GM23338 (cell line): Measurements from ENCODE around the gene FBXW4. TPM values are rescaled to one million over a fixed set of nuclear protein-coding genes. Genes with fewer than 3 reads are reported as not detected.

ENCODE experiments used
- ATAC-seq: fragments of 200-7000 bp; cut with Tn5 transposase; 3 replicates; pipeline ENCODE4 v1.9.1; 2020
- DNase-seq: peaks from one replicate; pipeline ENCODE4 v3.0.0-alpha.2; 2015; ENCODE audit warnings: low spot score
- H2AFZ ChIP-seq: fragments of 200-600 bp; sonication (generic); 2 replicates; pipeline ENCODE4 v1.8.0; 2016; ENCODE audit warnings: antibody characterized with exemption, mild to moderate bottlenecking, moderate library complexity
- H3F3A ChIP-seq: fragments of 200-600 bp; sonication (generic); replicated peaks from 2 replicates; pipeline ENCODE4 v1.8.0; 2017; ENCODE audit warnings: antibody characterized with exemption, mixed run types, low read depth
- H3K27ac ChIP-seq: fragments of 200-600 bp; sonication (generic); 2 replicates; pipeline ENCODE4 v1.6.1; 2016; ENCODE audit warnings: low read depth
- H3K27me3 ChIP-seq: fragments of 200-600 bp; sonication (generic); 2 replicates; pipeline ENCODE4 v1.8.0; 2016; ENCODE audit warnings: mild to moderate bottlenecking, mixed run types, moderate library complexity; ENCODE audit not compliant: insufficient read depth
- H3K36me3 ChIP-seq: fragments of 200-600 bp; sonication (generic); 2 replicates; pipeline ENCODE4 v1.8.0; 2016; ENCODE audit warnings: mild to moderate bottlenecking; ENCODE audit not compliant: insufficient read depth
- H3K4me1 ChIP-seq: fragments of 200-600 bp; sonication (generic); 2 replicates; pipeline ENCODE4 v1.8.0; 2016; ENCODE audit warnings: mild to moderate bottlenecking, moderate library complexity; ENCODE audit not compliant: insufficient read depth
- H3K4me2 ChIP-seq: fragments of 200-600 bp; sonication (generic); 2 replicates; pipeline ENCODE4 v1.7.1; 2017; ENCODE audit warnings: mixed run types
- H3K4me3 ChIP-seq: fragments of 200-600 bp; sonication (generic); 2 replicates; pipeline ENCODE4 v1.6.1; 2016; ENCODE audit warnings: mixed run types
- H3K79me2 ChIP-seq: fragments of 200-600 bp; sonication (generic); replicated peaks from 2 replicates; pipeline ENCODE4 v1.8.0; 2017; ENCODE audit warnings: mild to moderate bottlenecking; ENCODE audit not compliant: insufficient read depth
- H3K9me2 ChIP-seq: fragments of 200-600 bp; sonication (generic); 2 replicates; pipeline ENCODE4 v1.8.0; 2017; ENCODE audit not compliant: insufficient read depth
- H4K20me1 ChIP-seq: fragments of 200-600 bp; sonication (generic); replicated peaks from 2 replicates; pipeline ENCODE4 v1.8.0; 2017; ENCODE audit warnings: mild to moderate bottlenecking; ENCODE audit not compliant: insufficient read depth
- H3K27ac Mint-ChIP-seq: 2 replicates; pipeline ENCODE4 v1.8.0; 2020; ENCODE audit warnings: inconsistent platforms, mild to moderate bottlenecking, moderate library complexity, mixed read lengths
- H3K27me3 Mint-ChIP-seq: 3 replicates; pipeline ENCODE4 v1.8.0; 2022; ENCODE audit warnings: low read depth, mild to moderate bottlenecking, moderate library complexity, mixed read lengths, inconsistent platforms; ENCODE audit not compliant: insufficient read depth, poor library complexity
- H3K36me3 Mint-ChIP-seq: 3 replicates; pipeline ENCODE4 v1.8.0; 2021; ENCODE audit warnings: low read depth, mild to moderate bottlenecking, inconsistent platforms, moderate library complexity, mixed read lengths
- H3K4me1 Mint-ChIP-seq: 3 replicates; pipeline ENCODE4 v1.8.0; 2020; ENCODE audit warnings: mild to moderate bottlenecking, inconsistent platforms, mixed read lengths
- H3K4me3 Mint-ChIP-seq: 3 replicates; pipeline ENCODE4 v1.8.0; 2021; ENCODE audit warnings: moderate library complexity, mild to moderate bottlenecking, inconsistent platforms, mixed read lengths
- H3K9me3 Mint-ChIP-seq: 3 replicates; pipeline ENCODE4 v1.8.0; 2020; ENCODE audit warnings: moderate library complexity, mild to moderate bottlenecking, inconsistent platforms, mixed read lengths
- CREB1 ChIP-seq: fragments of 250-450 bp; sonication (Bioruptor Pico); IDR thresholded peaks from 2 replicates; pipeline ENCODE4 v1.5.0; 2020; ENCODE audit warnings: low read depth, mild to moderate bottlenecking, moderate library complexity
- ETS1 ChIP-seq: IDR thresholded peaks from 2 replicates; pipeline ENCODE4 v1.6.1; 2016; ENCODE audit warnings: antibody characterized with exemption
- EZH2phosphoT487 ChIP-seq: fragments of 200-600 bp; sonication (generic); IDR thresholded peaks from one replicate; pipeline ENCODE4 v1.8.1; 2018; ENCODE audit warnings: antibody characterized with exemption; ENCODE audit not compliant: unreplicated experiment
- JUNB ChIP-seq: IDR thresholded peaks from one replicate; pipeline ENCODE4 v1.6.1; 2016; ENCODE audit warnings: antibody characterized with exemption; ENCODE audit not compliant: unreplicated experiment
- NANOG ChIP-seq: IDR thresholded peaks from 2 replicates; pipeline ENCODE4 v1.6.1; 2016; ENCODE audit warnings: antibody characterized with exemption, borderline replicate concordance
- POLR2AphosphoS5 ChIP-seq: IDR thresholded peaks from 2 replicates; pipeline ENCODE4 v1.6.1; 2016; ENCODE audit warnings: antibody characterized with exemption, low read depth
- ZNF114 ChIP-seq: fragments of 250-450 bp; sonication (Bioruptor Pico); IDR thresholded peaks from 2 replicates; pipeline ENCODE4 v1.5.0; 2020; ENCODE audit warnings: mild to moderate bottlenecking, moderate library complexity
- ZNF331 ChIP-seq: fragments of 250-450 bp; sonication (Bioruptor Pico); IDR thresholded peaks from 2 replicates; pipeline ENCODE4 v1.5.0; 2020; ENCODE audit warnings: low read depth, mild to moderate bottlenecking, moderate library complexity
- polyA plus RNA-seq: library from polyadenylated mRNA; unstranded; fragments of >200 nt; fragmentation: Nextera tagmentation; extraction: Ambion mirVana; gene quantifications from 2 replicates; pipeline ENCODE4 v1.2.1, GENCODE V29; 2016
- total RNA-seq: library from RNA; depleted of rRNA; stranded (reverse); fragments of >200 nt; shearing (Covaris generic); gene quantifications from 2 replicates; pipeline ENCODE4 v1.2.3, GENCODE V29; 2014
- TF ChIP-seq, protein P1 (sequence below): IDR thresholded peaks from one replicate; pipeline ENCODE4 v1.6.1; 2018; ENCODE audit warnings: antibody characterized with exemption; ENCODE audit not compliant: unreplicated experiment

FBXW4 gene
- total and polyA plus RNA-seq, 2 experiments from 2014 or later: 8.0 to 18.6 TPM

GRCh38 chr10:101691081-101691480 lies 3.9 kb downstream of the FBXW4 start:
- Histone ChIP-seq H3K4me3 (no peak overlapping the region), H3K4me1 (peaks cover 22% of the 10 kb centered on the region), H3K36me3 (no peaks in the 10 kb centered on the region), H3K9me2 (peaks cover 3% of the 10 kb centered on the region; the same call in 1 of the 2 replicates), H2AFZ (no peak overlapping the region), H3F3A (0 out of 2 replicates have a peak, but pooled peaks cover 10% of the 10 kb centered on the region), H3K4me2 (no peak overlapping the region), H3K27me3 (no peaks in the 10 kb centered on the region), H4K20me1 (no peaks in the 10 kb centered on the region; the same call in 1 of the 2 replicates), H3K79me2 (peaks cover 35% of the 10 kb centered on the region; the same call in 1 of the 2 replicates), H3K27ac (no peak overlapping the region)
- DNase-seq (no peak), ATAC-seq (no peak)
- H3K4me1 Mint-ChIP-seq: peaks cover 35% of the 10 kb centered on the region
- H3K27me3 Mint-ChIP-seq: peaks cover 9% of the 10 kb centered on the region
- H3K27ac Mint-ChIP-seq: no peak overlapping the region
- no peak overlapping the region for H3K4me3 Mint-ChIP-seq
- no peaks in the 10 kb centered on the region for H3K9me3 Mint-ChIP-seq
- H3K36me3 Mint-ChIP-seq: no peaks in the 10 kb centered on the region
- TF ChIP-seq JUNB (no peak), ETS1 (no peak)

DNA sequence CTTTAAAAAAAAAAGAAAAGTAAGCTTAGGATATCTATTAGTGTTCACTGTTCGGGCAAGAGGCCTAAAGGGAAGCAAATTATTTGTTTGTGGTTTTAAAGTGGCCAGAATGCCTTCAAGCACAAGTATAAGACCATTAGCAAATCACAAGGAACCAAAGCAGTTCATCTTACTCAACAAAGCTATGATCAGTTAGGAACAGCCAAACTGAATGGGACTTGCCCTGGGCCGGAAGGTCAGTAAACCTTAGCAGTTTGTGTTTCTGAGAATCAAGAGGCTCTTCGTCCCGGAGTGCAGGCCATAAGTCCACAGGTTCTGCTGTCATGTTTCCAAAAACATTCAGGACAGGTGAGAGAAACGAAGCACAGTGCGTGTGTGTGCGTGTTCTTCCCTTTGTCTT lies 4.5 kb downstream of the FBXW4 start:
- Histone ChIP-seq H3K27ac (no peak overlapping the region), H3K4me1 (peaks cover 17% of the 10 kb centered on the region), H3K9me2 (peaks cover 2% of the 10 kb centered on the region; the same call in 1 of the 2 replicates), H3K27me3 (no peaks in the 10 kb centered on the region), H3K36me3 (no peaks in the 10 kb centered on the region), H3K79me2 (peaks cover 32% of the 10 kb centered on the region; the same call in 1 of the 2 replicates), H3F3A (0 out of 2 replicates have a peak, but pooled peaks cover 7% of the 10 kb centered on the region), H2AFZ (no peak overlapping the region), H4K20me1 (no peaks in the 10 kb centered on the region; the same call in 1 of the 2 replicates), H3K4me3 (no peak overlapping the region), H3K4me2 (no peak overlapping the region)
- ATAC-seq (no peak), DNase-seq (no peak)
- Mint-ChIP-seq H3K27me3 (peaks cover 7% of the 10 kb centered on the region), H3K9me3 (no peaks in the 10 kb centered on the region), H3K27ac (no peak overlapping the region), H3K4me3 (no peak overlapping the region), H3K4me1 (peaks cover 31% of the 10 kb centered on the region), H3K36me3 (no peaks in the 10 kb centered on the region)
- TF ChIP-seq ETS1 (no peak), EZH2phosphoT487 (no peak), NANOG (no peak), CREB1 (CRISPR knock-in tag) (no peak)

GRCh38 chr10:101687071-101687658 lies 7.8 kb downstream of the FBXW4 start:
- peaks cover 4% of the 10 kb centered on the region; the same call in 1 of the 2 replicates for H3K4me1 ChIP-seq
- Mint-ChIP-seq H3K27ac (no peak overlapping the region), H3K36me3 (no peaks in the 10 kb centered on the region), H3K9me3 (no peaks in the 10 kb centered on the region), H3K4me1 (peaks cover 38% of the 10 kb centered on the region), H3K27me3 (peaks cover 5% of the 10 kb centered on the region), H3K4me3 (no peak overlapping the region)
- ATAC-seq: no peak
- no peaks in the 10 kb centered on the region; the same call in 1 of the 2 replicates for H4K20me1 ChIP-seq
- H3K27me3 ChIP-seq: no peaks in the 10 kb centered on the region
- DNase-seq: no peak
- H3K4me2 ChIP-seq: no peak overlapping the region
- no peak overlapping the region for H3K27ac ChIP-seq
- no peaks in the 10 kb centered on the region for H3K9me2 ChIP-seq
- H3F3A ChIP-seq: no peaks in the 10 kb centered on the region
- peaks cover 18% of the 10 kb centered on the region; the same call in 1 of the 2 replicates for H3K79me2 ChIP-seq
- H2AFZ ChIP-seq: no peak overlapping the region
- H3K36me3 ChIP-seq: no peaks in the 10 kb centered on the region
- no peak overlapping the region for H3K4me3 ChIP-seq
- TF ChIP-seq EZH2phosphoT487 (no peak), ZNF331 (no peak), NANOG (no peak), ZNF114 (CRISPR knock-in tag) (no peak), CREB1 (CRISPR knock-in tag) (no peak), ETS1 (no peak), POLR2AphosphoS5 (no peak)
- TF ChIP-seq, protein P1, sequence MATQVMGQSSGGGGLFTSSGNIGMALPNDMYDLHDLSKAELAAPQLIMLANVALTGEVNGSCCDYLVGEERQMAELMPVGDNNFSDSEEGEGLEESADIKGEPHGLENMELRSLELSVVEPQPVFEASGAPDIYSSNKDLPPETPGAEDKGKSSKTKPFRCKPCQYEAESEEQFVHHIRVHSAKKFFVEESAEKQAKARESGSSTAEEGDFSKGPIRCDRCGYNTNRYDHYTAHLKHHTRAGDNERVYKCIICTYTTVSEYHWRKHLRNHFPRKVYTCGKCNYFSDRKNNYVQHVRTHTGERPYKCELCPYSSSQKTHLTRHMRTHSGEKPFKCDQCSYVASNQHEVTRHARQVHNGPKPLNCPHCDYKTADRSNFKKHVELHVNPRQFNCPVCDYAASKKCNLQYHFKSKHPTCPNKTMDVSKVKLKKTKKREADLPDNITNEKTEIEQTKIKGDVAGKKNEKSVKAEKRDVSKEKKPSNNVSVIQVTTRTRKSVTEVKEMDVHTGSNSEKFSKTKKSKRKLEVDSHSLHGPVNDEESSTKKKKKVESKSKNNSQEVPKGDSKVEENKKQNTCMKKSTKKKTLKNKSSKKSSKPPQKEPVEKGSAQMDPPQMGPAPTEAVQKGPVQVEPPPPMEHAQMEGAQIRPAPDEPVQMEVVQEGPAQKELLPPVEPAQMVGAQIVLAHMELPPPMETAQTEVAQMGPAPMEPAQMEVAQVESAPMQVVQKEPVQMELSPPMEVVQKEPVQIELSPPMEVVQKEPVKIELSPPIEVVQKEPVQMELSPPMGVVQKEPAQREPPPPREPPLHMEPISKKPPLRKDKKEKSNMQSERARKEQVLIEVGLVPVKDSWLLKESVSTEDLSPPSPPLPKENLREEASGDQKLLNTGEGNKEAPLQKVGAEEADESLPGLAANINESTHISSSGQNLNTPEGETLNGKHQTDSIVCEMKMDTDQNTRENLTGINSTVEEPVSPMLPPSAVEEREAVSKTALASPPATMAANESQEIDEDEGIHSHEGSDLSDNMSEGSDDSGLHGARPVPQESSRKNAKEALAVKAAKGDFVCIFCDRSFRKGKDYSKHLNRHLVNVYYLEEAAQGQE: no peak
